ENCODE data around the gene PLEKHN1.

Gene PLEKHN1

GRCh38 chr1:929712-930632 is 36.3 kb upstream of the PLEKHN1 start:
- DNase-seq: no peak

- DNase-seq: no peak
These were observed 35.6 kb upstream of the PLEKHN1 start for GRCh38 chr1:930633-931138.

- DNase-seq: no peak
These were observed 34.7 kb upstream of the PLEKHN1 start for GRCh38 chr1:931380-932172.

- no peak for DNase-seq
These were observed 34.1 kb upstream of the PLEKHN1 start for GRCh38 chr1:932173-932510.

- no peak for DNase-seq
These were observed 33.3 kb upstream of the PLEKHN1 start for GRCh38 chr1:932776-933602.

- no peak for DNase-seq
These were observed 32.7 kb upstream of the PLEKHN1 start for GRCh38 chr1:933603-933940.

- peak in 1 of 2 donors; percentile 9 for DNase-seq
These were observed 31.1 kb upstream of the PLEKHN1 start for GRCh38 chr1:934991-935750.

GRCh38 chr1:935751-936231 is 30.5 kb upstream of the PLEKHN1 start:
- DNase-seq: no peak

- DNase-seq: no peak
These were observed 29.7 kb upstream of the PLEKHN1 start for GRCh38 chr1:936348-937264.

GRCh38 chr1:937521-937920 is 28.8 kb upstream of the PLEKHN1 start:
- DNase-seq: no peak

GRCh38 chr1:938088-938683 is 28.1 kb upstream of the PLEKHN1 start:
- DNase-seq: peak; percentile 17 to 18

GRCh38 chr1:938711-939489 is 27.4 kb upstream of the PLEKHN1 start:
- no peak for DNase-seq

- no peak for DNase-seq
These were observed 26.7 kb upstream of the PLEKHN1 start for GRCh38 chr1:939511-940106.

- DNase-seq: no peak
These were observed 25.9 kb upstream of the PLEKHN1 start for GRCh38 chr1:940107-941014.

GRCh38 chr1:941015-941587 is 25.2 kb upstream of the PLEKHN1 start:
- DNase-seq: no peak

GRCh38 chr1:941588-942383 is 24.5 kb upstream of the PLEKHN1 start:
- DNase-seq: peak in 1 of 2 donors; percentile 25

GRCh38 chr1:942411-942821 is 23.9 kb upstream of the PLEKHN1 start:
- DNase-seq: no peak

Data from inflammatory macrophage treated with lipopolysaccharide for 1 hour (primary cell).